GM10248 (cell line): ENCODE measurements around the gene PLXNB3.

ENCODE experiments used
- CTCF ChIA-PET: fragments of 300-600 bp; sonication (Branson Sonifier 250); formaldehyde crosslinking; extraction: SDS; loops from one replicate; lab custom pipeline; 2021; ENCODE audit warnings: antibody characterized with exemption; lab: Yijun Ruan, JAX
- POLR2A ChIA-PET: fragments of 350-650 bp; sonication (Branson Sonifier 250); formaldehyde crosslinking; extraction: SDS; loops from one replicate; lab custom pipeline; 2020; ENCODE audit warnings: antibody characterized with exemption; lab: Yijun Ruan, JAX
- DNase-seq: peaks from one replicate; pipeline ENCODE4 v3.0.0; 2012; ENCODE audit errors: extremely low spot score
- TF ChIP-seq, protein P1 (sequence below): IDR thresholded peaks from 2 replicates; pipeline ENCODE4 v1.5.1; 2012; ENCODE audit warnings: mild to moderate bottlenecking, low read depth; ENCODE audit errors: extremely low read depth, missing control alignments, control extremely low read depth

The PLXNB3 gene

DNA sequence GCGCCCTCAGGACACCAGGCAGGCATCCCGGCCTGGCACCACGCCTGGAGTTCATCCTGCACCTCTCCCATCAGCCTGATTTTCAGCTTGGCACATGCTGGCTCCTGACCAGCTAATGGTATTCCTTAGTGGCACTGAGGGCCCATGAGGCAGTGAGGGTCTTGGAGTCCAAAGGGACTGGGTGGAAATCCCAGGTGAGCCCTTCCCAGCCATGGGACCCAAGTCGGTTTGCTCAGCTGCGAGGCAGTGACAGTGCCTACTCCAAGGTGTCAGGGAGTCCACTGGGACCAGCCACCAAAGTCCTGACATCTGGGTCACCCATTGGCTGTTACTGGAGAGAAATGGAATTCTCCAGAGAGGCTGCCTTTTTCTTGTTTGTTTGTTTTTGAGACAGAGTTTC lies 35.3 kb downstream of the PLXNB3 start:
- ChIA-PET CTCF (no interaction called here), POLR2A (no interaction called here)
- TF ChIP-seq, protein P1, sequence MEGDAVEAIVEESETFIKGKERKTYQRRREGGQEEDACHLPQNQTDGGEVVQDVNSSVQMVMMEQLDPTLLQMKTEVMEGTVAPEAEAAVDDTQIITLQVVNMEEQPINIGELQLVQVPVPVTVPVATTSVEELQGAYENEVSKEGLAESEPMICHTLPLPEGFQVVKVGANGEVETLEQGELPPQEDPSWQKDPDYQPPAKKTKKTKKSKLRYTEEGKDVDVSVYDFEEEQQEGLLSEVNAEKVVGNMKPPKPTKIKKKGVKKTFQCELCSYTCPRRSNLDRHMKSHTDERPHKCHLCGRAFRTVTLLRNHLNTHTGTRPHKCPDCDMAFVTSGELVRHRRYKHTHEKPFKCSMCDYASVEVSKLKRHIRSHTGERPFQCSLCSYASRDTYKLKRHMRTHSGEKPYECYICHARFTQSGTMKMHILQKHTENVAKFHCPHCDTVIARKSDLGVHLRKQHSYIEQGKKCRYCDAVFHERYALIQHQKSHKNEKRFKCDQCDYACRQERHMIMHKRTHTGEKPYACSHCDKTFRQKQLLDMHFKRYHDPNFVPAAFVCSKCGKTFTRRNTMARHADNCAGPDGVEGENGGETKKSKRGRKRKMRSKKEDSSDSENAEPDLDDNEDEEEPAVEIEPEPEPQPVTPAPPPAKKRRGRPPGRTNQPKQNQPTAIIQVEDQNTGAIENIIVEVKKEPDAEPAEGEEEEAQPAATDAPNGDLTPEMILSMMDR, result no peak
- no peak for DNase-seq

DNA sequence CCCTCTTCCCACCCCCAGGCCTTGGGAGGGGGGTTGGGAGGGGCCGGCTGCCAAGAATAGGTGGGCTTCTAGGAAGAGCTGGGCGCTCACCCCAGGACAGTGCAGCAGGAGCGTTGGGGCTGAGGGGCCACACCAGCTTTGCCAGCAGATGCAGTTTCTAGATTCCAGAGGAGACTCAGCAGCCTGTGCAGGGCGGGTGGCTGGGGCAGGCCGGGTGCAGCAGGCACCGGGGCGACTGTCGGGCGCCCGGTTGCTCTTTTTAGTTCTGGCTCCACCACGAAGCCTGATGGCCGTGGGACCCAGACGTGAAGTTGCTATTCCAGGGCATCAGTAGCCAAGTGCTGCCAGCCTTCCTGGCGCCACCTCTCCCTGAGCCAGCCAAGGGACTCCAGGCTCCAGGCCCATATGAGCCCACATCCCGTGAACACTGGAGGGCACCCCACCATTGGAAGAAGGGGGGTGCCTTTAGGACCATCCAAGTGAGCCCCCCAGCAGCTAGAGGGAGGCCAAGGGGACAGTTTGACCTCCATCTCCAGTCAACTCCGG lies 36.2 kb downstream of the PLXNB3 start:
- CTCF ChIA-PET, result no interaction called here
- DNase-seq, result no peak
- TF ChIP-seq, protein P1, result no peak

DNA sequence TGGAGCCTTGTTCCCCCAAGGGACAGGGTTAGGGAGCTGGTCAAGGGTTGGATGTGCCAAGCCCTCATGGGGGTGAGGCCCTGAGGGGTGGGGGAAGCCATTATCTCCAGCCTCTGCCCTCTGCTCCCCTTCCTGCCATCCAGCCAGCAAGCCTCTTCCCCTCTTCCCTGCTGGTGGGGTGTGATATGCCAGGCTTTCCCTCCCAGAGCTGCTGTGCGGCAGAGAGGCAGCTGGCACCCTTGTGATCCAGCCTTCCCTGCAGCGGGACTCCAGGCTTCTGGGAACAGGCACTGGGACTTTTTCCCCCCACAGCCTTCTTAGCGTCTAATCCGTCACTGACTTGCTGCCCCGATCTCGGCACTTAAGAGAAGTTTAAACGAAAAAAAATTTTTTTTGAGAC lies 36.7 kb downstream of the PLXNB3 start:
- POLR2A ChIA-PET, result no interaction called here
- CTCF ChIA-PET, result no interaction called here
- TF ChIP-seq, protein P1, result no peak
- no peak for DNase-seq

More for the DNA sequence above, 36.2 kb downstream of the PLXNB3 start:
- POLR2A ChIA-PET, result no interaction called here

DNA sequence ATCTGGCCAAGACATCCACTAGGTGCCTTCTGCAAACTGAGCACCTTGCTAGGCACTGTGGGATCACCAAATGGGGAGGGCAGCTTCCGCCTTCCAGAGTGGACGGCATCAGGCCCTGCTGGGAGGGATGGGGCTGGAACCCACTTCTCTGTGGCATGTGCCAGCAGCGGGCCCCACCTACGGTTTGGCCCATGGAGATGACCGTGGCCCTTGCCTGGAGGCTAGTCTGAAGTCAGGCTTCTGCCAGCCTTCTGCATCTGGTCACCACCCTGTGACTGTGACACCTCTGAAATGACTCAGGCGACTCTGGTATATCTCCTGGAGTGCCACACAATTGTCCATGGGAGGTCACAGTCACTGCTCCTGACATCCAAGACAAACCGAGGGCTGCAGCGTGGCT lies 37.6 kb downstream of the PLXNB3 start:
- CTCF ChIA-PET, result no interaction called here
- DNase-seq, result no peak
- POLR2A ChIA-PET, result no interaction called here
- TF ChIP-seq, protein P1, result no peak

DNA sequence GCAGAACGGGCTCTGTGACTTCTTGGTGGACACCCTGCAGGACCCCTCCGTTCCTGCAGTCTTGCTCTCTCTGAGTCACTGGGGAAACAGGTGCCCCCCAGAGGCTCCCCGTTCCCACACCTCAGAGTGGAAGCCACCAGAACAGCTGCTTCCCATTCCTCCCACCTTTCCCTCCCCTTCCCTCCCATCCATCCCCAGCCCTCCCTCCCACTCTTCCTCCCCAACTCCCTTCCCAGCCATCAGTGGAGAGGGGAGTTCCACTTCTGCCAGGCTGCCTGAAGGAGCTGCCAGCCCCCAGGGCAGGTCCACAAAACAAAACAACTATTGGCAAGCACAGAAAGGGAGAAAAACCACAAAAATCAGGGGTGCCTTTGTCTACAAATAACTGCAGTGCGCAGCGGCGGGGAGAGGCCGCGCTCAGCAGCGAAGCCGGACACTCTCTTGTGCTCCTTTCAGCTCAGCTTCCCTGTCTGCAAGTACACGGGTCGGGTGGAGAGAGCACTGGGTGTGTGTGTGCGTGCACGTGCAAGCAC lies 38.5 kb downstream of the PLXNB3 start:
- TF ChIP-seq, protein P1, result no peak
- POLR2A ChIA-PET, result no interaction called here
- CTCF ChIA-PET, result no interaction called here
- no peak for DNase-seq

DNA sequence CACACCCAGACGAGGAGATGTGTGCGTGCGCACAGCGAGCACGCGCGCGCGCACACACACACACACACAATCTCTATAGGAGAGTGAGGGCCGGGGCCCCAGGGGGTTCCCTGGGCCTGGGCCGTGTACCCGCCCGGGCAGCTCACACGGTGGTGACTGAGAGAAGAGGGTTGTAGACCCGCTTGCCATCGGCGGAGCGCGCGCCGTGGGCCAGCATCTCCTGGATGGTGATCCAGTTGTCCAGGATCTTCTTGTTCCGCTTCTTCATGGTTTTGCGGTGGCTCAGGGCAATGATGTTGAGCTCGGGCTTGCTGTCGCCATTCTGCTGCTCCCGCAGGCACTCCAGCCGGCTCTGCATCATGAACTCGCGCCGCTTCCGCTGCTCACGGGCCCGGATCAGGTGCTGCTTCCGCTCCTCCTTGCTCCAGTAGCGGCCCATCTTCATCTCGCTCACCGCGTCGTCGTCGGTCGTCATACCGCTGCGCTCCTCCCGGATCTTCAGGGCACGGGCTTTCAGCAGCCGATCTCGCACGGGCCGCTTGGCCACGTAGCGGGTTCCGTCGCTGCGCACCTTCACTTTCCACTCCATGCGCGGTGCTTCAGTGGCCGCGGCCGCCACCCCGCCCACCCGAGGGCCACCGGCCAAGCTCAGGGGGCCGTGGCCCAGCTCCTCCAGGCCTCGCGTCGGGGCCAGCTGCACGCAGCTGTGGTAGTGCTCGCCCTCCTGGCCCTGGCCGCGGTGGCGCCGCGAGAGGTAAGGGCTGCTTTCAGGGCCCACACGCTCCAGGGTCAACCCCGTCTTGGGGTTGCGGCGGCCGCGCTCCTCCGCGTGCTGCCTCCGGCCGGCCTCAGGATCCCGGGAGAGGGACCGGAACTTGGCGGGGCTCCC lies 39.4 kb downstream of the PLXNB3 start:
- DNase-seq, result no peak
- ChIA-PET CTCF (no interaction called here), POLR2A (no interaction called here)
- TF ChIP-seq, protein P1, result no peak
